ENCODE data around the gene MRPL43.
A peak's percentile ranks its signal among the peaks of the same experiment; 100 is the strongest.

MRPL43 gene

GRCh38 chr10:101028446-101029337 is 41.4 kb upstream of the MRPL43 start:
- peaks cover 22% of the 10 kb centered on the region for H3K4me1 ChIP-seq
- H3K27me3 ChIP-seq: no peaks in the 10 kb centered on the region
- no peaks in the 10 kb centered on the region for H3K9me3 ChIP-seq
- TF ChIP-seq, protein P1, sequence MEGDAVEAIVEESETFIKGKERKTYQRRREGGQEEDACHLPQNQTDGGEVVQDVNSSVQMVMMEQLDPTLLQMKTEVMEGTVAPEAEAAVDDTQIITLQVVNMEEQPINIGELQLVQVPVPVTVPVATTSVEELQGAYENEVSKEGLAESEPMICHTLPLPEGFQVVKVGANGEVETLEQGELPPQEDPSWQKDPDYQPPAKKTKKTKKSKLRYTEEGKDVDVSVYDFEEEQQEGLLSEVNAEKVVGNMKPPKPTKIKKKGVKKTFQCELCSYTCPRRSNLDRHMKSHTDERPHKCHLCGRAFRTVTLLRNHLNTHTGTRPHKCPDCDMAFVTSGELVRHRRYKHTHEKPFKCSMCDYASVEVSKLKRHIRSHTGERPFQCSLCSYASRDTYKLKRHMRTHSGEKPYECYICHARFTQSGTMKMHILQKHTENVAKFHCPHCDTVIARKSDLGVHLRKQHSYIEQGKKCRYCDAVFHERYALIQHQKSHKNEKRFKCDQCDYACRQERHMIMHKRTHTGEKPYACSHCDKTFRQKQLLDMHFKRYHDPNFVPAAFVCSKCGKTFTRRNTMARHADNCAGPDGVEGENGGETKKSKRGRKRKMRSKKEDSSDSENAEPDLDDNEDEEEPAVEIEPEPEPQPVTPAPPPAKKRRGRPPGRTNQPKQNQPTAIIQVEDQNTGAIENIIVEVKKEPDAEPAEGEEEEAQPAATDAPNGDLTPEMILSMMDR (IDR thresholded peaks at IDR 0.05; ENCODE audit: low read depth, low read length): no peak
- H3K36me3 ChIP-seq: no peaks in the 10 kb centered on the region
- no peak overlapping the region for H3K4me3 ChIP-seq (ENCODE audit: low read depth, low read length)
- peak; percentile 63 for DNase-seq

GRCh38 chr10:101027106-101027720 is 39.9 kb upstream of the MRPL43 start:
- no peak overlapping the region for H3K4me3 ChIP-seq (ENCODE audit: low read depth, low read length)
- H3K9me3 ChIP-seq: no peaks in the 10 kb centered on the region
- H3K36me3 ChIP-seq: no peaks in the 10 kb centered on the region
- H3K27me3 ChIP-seq: no peaks in the 10 kb centered on the region
- TF ChIP-seq, protein P1 (IDR thresholded peaks at IDR 0.05; ENCODE audit: low read depth, low read length): no peak
- DNase-seq: no peak
- peaks cover 15% of the 10 kb centered on the region for H3K4me1 ChIP-seq

GRCh38 chr10:101022967-101023705 is 35.8 kb upstream of the MRPL43 start:
- H3K4me3 ChIP-seq (ENCODE audit: low read depth, low read length): no peak overlapping the region
- H3K27me3 ChIP-seq: no peaks in the 10 kb centered on the region
- TF ChIP-seq, protein P1 (IDR thresholded peaks at IDR 0.05; ENCODE audit: low read depth, low read length): no peak
- H3K4me1 ChIP-seq: peaks cover 6% of the 10 kb centered on the region
- H3K36me3 ChIP-seq: no peaks in the 10 kb centered on the region
- H3K9me3 ChIP-seq: no peaks in the 10 kb centered on the region
- no peak for DNase-seq

- no peak for DNase-seq
- Histone ChIP-seq H3K36me3 (no peaks in the 10 kb centered on the region), H3K27me3 (no peaks in the 10 kb centered on the region), H3K9me3 (no peaks in the 10 kb centered on the region), H3K4me3 (ENCODE audit: low read depth, low read length) (no peak overlapping the region), H3K4me1 (peaks cover 5% of the 10 kb centered on the region)
- TF ChIP-seq, protein P1 (IDR thresholded peaks at IDR 0.05; ENCODE audit: low read depth, low read length): no peak
Observed at GRCh38 chr10:101021692-101022251, 34.5 kb upstream of the MRPL43 start.

DNA sequence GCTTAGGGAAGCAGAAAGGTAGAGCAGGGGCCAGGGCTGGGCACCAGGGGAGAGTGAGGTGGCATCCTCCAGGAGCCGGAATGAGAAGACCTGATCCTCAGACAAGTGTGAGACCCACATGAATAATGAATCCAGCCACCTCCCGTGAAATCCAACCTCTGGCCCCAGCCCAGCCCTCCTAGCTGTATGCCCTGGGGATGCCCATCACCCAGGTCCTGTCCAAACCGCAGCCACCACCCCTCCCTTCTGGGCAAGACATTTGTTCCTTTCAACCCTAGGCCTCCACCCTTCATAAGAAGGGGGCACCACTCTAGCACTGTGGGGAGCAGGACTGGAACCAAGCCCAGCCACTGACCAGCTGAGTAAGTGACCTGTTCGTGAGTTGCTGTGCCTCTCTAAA is 33.9 kb upstream of the MRPL43 start:
- TF ChIP-seq, protein P1 (IDR thresholded peaks at IDR 0.05; ENCODE audit: low read depth, low read length): no peak
- Histone ChIP-seq H3K36me3 (no peaks in the 10 kb centered on the region), H3K9me3 (no peaks in the 10 kb centered on the region), H3K27me3 (no peaks in the 10 kb centered on the region), H3K4me3 (ENCODE audit: low read depth, low read length) (no peak overlapping the region), H3K4me1 (peaks cover 3% of the 10 kb centered on the region; the same call in 1 of the 2 replicates)
- no peak for DNase-seq
